Activated CD4-positive, alpha-beta T cell treated with anti-CD3 and anti-CD28 coated beads for 48 hours (primary cell): Measurements from ENCODE around the gene ME3.

ENCODE experiments used
- DNase-seq: peaks from one replicate; pipeline ENCODE4 v3.0.0-alpha.2; 2020

ME3 gene

GRCh38 chr11:86692317-86692716, 19.9 kb upstream of the ME3 start:
- DNase-seq, result no peak

- DNase-seq, result peak; percentile 63
Observed at GRCh38 chr11:86688398-86689179, 16.2 kb upstream of the ME3 start.

- DNase-seq, result no peak
Observed at GRCh38 chr11:86687185-86687778, 14.9 kb upstream of the ME3 start.

GRCh38 chr11:86686531-86686930, 14.1 kb upstream of the ME3 start:
- DNase-seq, result no peak

- no peak for DNase-seq
Observed at GRCh38 chr11:86681483-86681756, 9.0 kb upstream of the ME3 start.

- no peak for DNase-seq
Observed at GRCh38 chr11:86680716-86681482, 8.5 kb upstream of the ME3 start.

GRCh38 chr11:86678823-86679222, 6.4 kb upstream of the ME3 start:
- DNase-seq, result no peak

- no peak for DNase-seq
Observed at GRCh38 chr11:86678296-86678695, 5.9 kb upstream of the ME3 start.

GRCh38 chr11:86676533-86677154, 4.2 kb upstream of the ME3 start:
- DNase-seq, result peak; percentile 28

- DNase-seq, result no peak
Observed at GRCh38 chr11:86676010-86676409, 3.6 kb upstream of the ME3 start.

- no peak for DNase-seq
Observed at GRCh38 chr11:86675017-86675416, 2.6 kb upstream of the ME3 start.

GRCh38 chr11:86673872-86674750, 1.7 kb upstream of the ME3 start:
- DNase-seq, result no peak

- no peak for DNase-seq
Observed at GRCh38 chr11:86673055-86673843, 833 bp upstream of the ME3 start.

- DNase-seq, result peak; percentile 38
Observed at GRCh38 chr11:86671531-86672006, 847 bp downstream of the ME3 start.

GRCh38 chr11:86670911-86671310, 1.5 kb downstream of the ME3 start:
- DNase-seq, result no peak

- DNase-seq, result no peak
Observed at GRCh38 chr11:86670181-86670580, 2.2 kb downstream of the ME3 start.

- peak; percentile 9 for DNase-seq
Observed at GRCh38 chr11:86669424-86669823, 3.0 kb downstream of the ME3 start.

GRCh38 chr11:86668929-86669328, 3.5 kb downstream of the ME3 start:
- no peak for DNase-seq

- DNase-seq, result no peak
Observed at GRCh38 chr11:86666193-86666592, 6.2 kb downstream of the ME3 start.

- no peak for DNase-seq
Observed at GRCh38 chr11:86664930-86665329, 7.5 kb downstream of the ME3 start.

- DNase-seq, result no peak
Observed at GRCh38 chr11:86663761-86664160, 8.7 kb downstream of the ME3 start.

GRCh38 chr11:86663291-86663690, 9.1 kb downstream of the ME3 start:
- no peak for DNase-seq
